Measurements from ENCODE around the gene PSMB8. TPM values are rescaled to one million over a fixed set of nuclear protein-coding genes. Genes with fewer than 3 reads are reported as not detected.

Gene PSMB8
- total and polyA plus RNA-seq, 2 of the 8 experiments (the other 6 are each of a cell fraction or from before 2014, with no cell fraction given): 18.4 to 43.0 TPM

DNA sequence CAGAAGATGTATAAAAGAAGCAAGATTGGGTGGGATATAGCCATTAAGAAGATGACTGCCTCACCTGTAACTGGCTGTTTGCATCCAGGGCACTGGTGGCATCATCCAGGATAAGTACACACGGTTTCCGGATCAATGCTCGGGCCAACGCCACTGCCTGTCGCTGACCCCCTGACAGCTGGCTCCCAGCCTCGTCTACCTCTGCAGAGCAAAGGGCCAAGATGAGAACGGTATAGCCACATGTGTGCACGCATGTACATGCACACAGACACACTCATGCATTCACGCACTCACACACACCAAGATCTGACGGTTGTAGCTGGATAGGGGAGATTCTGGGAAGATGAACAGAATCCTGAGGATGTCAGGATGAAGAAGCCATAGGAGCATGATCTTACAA is 3.2 kb upstream of the PSMB8 start (continued):
- TF ChIP-seq BACH1 (IDR thresholded peaks at IDR 0.05; ENCODE audit: low read length): no peak
- TF ChIP-seq PHF8 (conservative IDR thresholded peaks at IDR 0.05; ENCODE audit: low read depth, low read length): no peak
- no peak for TF ChIP-seq EZH2 (IDR thresholded peaks at IDR 0.05; ENCODE audit: low read depth, low read length, severe bottlenecking)
- TF ChIP-seq, protein P1, sequence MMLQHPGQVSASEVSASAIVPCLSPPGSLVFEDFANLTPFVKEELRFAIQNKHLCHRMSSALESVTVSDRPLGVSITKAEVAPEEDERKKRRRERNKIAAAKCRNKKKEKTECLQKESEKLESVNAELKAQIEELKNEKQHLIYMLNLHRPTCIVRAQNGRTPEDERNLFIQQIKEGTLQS (IDR thresholded peaks at IDR 0.05; ENCODE audit: insufficient read depth, low read depth, low read length): no peak
- TF ChIP-seq JUN (IDR thresholded peaks at IDR 0.05; ENCODE audit: low read depth, low read length): no peak
- TF ChIP-seq CHD1 (IDR thresholded peaks at IDR 0.05; ENCODE audit: low read depth, low read length): no peak
